ENCODE results near the gene MEGF11.

GRCh38 chr15:66136948-66137347, 116.6 kb downstream of the MEGF11 start:
- TF ChIP-seq CTCF (IDR thresholded peaks at IDR 0.05): no peak
- TF ChIP-seq POLR2A (IDR thresholded peaks at IDR 0.05): no peak
- no peak for TF ChIP-seq EP300 (IDR thresholded peaks at IDR 0.05)
